ENCODE measurements around the gene BEND7.

BEND7 gene

GRCh38 chr10:13485623-13486022 lies 43.2 kb downstream of the BEND7 start:
- in situ Hi-C loops (cut with HindIII; ENCODE audit: low sequenced_read_pairs), result no loop called here

- in situ Hi-C loops (cut with HindIII; ENCODE audit: low sequenced_read_pairs), result no loop called here
Measured at GRCh38 chr10:13483951-13484350, 44.9 kb downstream of the BEND7 start.

- in situ Hi-C loops (cut with HindIII; ENCODE audit: low sequenced_read_pairs), result no loop called here
Measured at GRCh38 chr10:13483073-13483472, 45.7 kb downstream of the BEND7 start.

DNA sequence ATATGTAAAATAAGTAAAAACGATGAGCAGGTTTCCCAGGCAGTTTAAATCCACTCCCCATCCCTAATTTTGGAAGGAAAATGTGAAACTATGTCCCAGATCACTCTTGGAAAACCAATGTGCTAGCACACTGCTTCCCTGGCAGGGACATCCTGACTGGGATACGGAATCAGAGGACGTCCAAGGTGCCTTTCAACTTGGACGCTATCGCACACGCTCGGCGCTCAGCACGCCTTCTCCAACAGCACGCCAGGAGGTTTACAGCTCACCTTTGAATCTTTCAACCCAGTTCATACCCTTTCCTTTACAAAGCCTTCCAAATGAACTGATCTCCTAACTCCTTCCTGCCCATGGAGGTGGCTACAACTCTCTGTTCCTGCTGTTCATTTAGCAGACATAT lies 47.1 kb downstream of the BEND7 start:
- in situ Hi-C loops (cut with HindIII; ENCODE audit: low sequenced_read_pairs), result no loop called here

- in situ Hi-C loops (cut with HindIII; ENCODE audit: low sequenced_read_pairs), result loop anchor here (10.0 kb wide), 1 partner anchor 90 kb away; no protein-coding TSS in a partner anchor
Measured at GRCh38 chr10:13475124-13475523, 53.7 kb downstream of the BEND7 start.

DNA sequence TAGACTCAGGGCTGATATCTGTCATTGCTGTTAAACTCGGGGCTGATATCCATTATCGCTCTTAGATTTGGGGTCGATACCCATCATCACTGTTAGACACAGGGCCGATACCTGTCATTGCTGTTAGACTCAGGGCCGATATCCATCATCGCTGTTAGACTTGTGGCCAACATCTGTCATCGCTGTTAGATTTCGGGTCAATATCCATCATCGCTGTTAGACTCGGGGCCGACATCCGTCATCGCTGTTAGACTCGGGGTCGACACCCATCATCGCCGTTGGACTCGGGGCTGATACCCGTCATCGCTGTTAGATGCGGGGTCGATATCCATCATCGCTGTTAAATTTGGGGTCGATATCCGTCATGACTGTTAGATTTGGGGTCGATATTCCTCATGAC lies 54.8 kb downstream of the BEND7 start:
- in situ Hi-C loops (cut with HindIII; ENCODE audit: low sequenced_read_pairs), result loop anchor here (10.0 kb wide), 1 partner anchor 91 kb away; no protein-coding TSS in a partner anchor

DNA sequence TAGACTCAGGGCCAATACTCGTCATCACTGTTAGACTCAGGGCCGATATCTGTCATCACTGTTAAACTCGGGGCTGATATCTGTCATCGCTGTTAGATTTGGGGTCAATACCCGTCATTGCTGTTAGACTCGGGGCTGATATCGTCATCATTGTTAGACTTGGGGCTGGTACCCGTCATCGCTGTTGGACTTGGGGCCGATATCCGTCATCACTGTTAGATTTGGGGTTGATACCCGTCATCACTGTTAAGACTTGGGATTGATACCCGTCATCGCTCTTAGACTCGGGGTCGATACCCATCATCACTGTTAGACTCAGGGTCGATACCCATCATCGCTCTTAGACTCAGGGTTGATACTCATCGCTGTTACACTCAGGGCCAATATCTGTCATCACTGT lies 56.5 kb downstream of the BEND7 start:
- in situ Hi-C loops (cut with HindIII; ENCODE audit: low sequenced_read_pairs), result loop anchor here (10.0 kb wide), 1 partner anchor 92 kb away; no protein-coding TSS in a partner anchor

DNA sequence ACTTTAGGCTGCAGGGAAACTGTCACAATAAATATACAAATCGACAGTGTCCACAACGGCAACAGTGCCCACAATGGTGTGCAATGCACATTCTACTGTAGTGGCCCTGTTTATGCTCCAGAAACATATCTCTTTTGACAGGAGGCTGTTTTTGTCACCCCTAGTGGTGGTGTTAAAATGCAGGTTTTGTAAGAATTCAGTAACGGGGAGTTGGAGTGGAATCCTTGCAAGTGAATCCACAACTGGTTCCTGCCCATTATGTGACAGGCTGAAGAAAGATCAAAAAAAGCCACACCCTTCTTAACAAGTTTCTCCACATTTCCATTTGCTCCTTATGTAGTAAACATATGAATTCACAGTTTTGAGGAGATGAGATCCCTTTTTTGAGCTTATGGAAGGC lies 58.5 kb downstream of the BEND7 start:
- in situ Hi-C loops (cut with HindIII; ENCODE audit: low sequenced_read_pairs), result loop anchor here (10.0 kb wide), 1 partner anchor 95 kb away; no protein-coding TSS in a partner anchor

- in situ Hi-C loops (cut with HindIII; ENCODE audit: low sequenced_read_pairs), result no loop called here
Measured at GRCh38 chr10:13462551-13462950, 66.3 kb downstream of the BEND7 start.

GRCh38 chr10:13458687-13459012 lies 70.2 kb downstream of the BEND7 start:
- in situ Hi-C loops (cut with HindIII; ENCODE audit: low sequenced_read_pairs), result no loop called here

DNA sequence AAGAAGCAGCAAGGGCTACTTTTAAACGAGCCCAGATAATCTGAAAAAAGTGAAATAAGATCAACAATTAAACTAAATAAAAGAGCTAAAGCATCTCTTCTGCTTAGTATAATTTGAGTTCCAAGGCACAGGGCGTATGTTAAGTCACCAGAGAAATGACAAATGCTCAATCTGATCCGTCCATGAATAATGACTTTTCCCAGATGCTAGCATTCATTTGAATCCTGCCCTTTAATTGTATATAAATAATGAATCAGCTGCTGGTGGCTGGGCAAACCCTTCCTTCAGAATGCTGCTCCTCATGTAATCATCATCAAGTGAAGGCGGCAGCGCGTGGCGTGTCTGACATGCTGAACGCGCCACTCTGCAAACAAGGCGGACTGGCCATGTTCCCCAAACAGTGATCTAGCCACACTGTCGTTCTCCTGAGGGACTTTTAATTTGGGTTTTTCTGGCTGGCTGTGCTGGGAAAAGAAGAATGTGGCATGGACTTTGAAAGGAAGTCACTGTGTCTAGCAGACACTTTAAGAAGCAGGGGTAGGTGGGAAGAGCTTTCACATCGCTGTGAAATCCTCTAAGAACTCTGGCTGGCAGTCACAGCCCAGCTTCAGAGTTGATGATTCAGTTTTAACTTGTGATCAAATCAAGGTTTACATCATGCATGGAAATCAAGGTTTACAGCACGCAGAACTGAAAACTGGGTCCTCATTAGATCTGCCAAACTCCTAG lies 70.7 kb downstream of the BEND7 start:
- in situ Hi-C loops (cut with HindIII; ENCODE audit: low sequenced_read_pairs), result no loop called here

DNA sequence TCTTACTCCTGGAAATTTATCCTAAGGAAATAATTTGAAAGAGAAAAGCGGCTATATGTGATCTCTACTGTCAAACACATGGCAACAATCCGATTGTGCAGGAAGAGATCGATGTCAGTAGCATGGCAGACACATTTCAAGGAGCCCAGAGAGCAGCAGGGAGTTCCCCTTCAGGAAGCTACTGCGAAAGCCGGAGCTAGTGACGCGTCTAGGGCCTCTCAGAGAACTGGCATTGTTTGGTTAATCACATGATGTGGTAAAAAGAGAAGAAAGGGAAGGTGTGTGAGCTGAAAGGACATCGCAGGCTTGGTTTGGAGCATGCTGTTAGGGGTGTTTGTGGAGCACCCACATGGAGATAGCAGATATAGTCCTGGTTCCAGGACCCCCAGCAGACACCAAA lies 74.9 kb downstream of the BEND7 start:
- in situ Hi-C loops (cut with HindIII; ENCODE audit: low sequenced_read_pairs), result no loop called here

DNA sequence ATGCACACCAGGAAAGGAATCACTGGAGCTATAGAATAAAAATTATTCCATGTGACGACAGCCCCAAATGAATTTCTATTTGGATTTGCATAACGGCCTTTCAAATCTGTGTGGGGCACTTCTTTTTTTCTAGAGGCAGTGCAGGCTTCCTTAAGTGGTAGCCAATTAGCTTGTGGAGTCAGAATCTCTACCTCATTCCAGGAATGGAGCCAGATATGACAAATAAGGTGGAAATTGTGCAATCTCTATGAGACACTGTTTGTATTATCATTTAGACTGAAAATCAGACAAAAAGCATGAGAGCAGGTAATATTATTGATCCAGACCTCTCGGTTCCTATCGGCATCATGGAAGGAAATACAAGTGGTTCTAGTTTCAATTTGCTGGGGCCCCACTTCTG lies 78.7 kb downstream of the BEND7 start:
- in situ Hi-C loops (cut with HindIII; ENCODE audit: low sequenced_read_pairs), result no loop called here

DNA sequence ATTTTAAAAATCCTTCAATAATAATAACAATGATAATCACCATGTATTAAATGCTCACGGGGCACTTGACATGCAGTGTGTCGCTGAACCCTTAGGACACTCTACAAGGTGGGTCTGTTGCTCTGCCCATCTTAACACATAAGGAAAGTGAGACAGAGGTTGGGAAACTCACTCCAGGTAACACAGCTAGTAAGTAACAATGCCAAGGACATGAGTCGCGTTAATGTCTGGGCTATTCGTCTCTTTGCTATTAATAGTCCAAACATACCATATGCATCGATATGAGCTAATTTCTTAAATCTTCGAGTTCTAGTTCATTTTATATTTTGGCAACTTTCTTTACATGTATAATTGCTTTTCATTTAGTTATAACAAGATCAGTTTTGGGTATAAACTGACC lies 79.5 kb downstream of the BEND7 start:
- in situ Hi-C loops (cut with HindIII; ENCODE audit: low sequenced_read_pairs), result no loop called here

- in situ Hi-C loops (cut with HindIII; ENCODE audit: low sequenced_read_pairs), result no loop called here
Measured at GRCh38 chr10:13448216-13448615, 80.6 kb downstream of the BEND7 start.

DNA sequence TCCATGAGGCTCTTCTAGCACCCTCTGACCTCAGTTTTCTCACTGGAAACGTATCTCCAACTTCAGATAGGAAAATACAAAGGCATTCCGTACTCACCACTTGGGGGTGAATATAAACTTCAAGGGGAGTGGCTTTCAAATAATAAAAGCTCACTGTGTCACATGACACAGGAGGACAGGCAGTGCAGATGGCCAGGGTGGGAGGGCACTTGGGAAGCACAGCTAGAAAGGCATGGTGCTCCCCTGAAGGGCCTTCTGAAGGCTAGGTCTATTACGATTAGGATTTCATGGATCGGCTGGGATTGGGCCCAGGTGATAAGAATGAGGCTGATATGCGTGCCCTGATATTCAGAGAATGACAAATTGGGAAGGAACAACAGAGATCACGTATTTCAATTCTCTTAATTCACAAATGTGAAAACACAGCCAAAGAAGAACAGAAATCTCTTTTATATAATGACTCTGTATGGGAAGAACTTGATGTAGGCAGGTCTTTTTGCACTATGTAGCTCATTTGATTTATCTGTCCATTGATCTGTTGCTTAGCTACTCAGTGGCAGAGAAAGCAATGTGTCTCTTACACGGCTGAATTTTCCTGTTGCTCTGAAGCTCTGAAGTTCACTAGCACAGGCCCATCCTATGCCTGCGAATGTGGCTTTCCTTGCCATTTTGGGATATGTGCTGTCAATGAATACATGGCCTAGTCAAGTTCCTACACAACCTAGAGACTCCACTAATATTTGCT lies 83.0 kb downstream of the BEND7 start:
- in situ Hi-C loops (cut with HindIII; ENCODE audit: low sequenced_read_pairs), result no loop called here

DNA sequence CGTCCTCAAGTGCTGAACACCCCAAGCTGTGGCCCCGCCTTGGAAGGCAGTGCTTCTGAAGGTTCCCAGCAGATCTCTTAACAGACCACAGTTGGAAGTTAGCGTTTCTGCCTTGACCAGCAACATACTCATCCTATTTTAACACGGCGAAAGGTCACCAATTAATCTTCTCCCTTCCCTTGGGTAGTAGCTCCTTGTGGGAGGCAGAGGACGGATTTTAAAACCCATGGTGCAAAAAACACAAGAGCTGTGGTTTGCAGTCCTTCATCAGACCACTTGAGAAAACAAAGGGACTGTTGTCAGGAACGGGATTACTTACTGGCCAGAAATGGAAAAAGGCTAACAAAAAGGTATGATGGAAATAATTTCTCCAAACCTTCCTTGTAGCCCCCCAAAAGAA lies 87.3 kb downstream of the BEND7 start:
- in situ Hi-C loops (cut with HindIII; ENCODE audit: low sequenced_read_pairs), result no loop called here

DNA sequence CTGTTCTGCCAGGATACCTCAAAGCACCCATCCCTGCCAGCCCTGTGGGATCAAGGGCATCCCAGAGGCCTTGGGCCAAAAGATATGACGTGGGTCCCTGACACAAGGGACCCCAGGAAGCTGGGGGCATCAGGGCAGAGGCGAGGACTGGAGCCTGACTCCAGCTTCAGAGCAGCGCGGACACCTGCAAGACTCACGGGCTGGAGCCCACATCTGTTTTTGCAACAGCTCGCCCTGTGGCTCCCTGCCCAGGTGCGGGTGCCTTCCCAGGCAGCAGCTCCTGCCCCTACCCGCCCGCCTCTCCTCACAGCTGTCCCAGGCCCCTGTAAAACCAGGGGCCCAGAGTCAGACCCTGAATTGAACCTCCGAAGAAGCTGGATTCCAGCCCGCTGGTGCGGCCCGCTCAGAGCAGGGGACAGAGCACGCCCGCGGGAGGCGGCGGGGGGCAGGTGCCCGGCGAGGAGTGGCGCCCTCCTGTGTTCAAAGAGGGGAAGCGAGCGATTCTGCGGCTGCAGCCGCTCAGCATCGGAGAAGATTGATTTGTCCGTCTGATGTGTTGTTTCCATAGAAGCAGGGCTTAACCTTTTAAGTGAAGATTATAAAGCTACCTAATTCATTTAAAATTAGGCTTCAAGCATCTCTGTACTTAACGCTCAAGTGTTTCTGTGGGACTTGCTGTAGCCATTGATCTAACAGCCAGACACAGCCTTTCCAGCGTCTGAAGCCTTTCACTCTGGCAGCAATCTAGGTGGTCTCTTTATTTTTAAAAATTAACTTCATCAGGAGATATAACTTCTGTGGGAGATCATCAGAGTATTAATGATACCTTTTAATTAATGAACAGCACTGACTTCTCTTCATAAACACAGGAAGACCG lies 88.4 kb downstream of the BEND7 start:
- in situ Hi-C loops (cut with HindIII; ENCODE audit: low sequenced_read_pairs), result no loop called here

DNA sequence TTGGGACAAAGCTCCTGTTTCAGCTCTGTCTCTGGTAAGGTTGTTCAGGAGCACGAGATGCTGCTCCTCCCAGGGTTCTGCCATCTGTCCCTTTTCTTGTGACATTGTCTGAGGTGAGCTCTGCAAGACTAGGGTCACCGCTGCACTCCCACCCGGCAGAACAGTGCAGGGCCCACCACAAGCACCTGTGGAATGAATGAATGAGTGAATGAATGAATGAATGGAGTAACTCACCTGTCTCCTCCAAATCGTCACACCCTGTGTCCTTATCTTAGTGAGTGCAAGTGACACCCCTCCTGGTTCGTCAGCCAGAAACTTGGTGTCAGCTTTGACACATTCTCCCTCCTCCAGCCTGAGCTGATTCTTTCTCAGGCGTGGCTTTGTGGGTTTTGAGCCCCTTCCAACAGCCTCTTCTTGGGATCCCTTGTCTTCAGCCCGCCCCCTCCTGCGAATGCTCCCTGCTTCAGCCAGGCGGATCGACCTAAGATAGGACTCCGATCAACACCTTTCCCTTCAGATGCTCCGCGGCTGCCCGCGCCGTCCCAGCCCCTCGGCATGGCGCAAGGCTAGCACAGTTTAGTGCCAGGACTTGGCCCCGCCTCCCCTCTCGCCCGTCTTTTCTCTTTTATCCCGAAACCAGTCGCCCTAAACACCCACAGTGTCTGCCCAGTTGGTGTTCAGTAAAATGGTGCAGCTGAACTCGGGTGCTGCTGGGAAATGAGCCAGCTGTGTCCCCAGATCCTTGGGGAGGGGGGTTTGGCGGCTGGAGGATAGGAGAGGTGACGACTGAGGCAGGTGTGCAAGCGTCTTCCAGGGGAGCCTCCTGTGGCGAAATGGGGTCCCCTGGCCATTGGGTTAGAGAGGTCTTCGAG lies 89.3 kb downstream of the BEND7 start:
- in situ Hi-C loops (cut with HindIII; ENCODE audit: low sequenced_read_pairs), result no loop called here

DNA sequence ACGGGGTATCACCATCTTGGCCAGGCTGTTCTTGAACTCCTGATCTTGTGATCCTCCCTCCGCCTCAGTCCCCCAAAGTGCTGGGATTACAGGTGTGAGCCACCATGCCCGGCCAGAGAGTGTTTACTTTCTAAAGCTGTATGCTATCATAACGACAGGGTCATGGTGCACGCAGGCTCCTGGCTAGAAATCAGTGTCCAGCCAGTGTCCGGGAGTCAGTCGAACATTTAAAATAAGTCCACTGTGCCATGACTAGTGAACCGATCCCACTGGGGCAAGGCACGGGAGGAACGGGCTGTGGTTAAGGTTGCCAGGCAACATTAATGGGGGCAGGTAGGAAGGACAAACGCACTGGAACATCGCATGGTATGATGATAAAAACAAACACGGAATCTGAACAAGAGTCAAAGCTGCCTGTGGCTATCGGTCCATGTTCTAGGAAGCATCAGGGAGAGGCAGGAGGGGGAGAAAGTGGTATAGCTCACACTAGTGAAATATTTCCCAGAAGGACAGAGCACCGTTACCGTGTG lies 91.7 kb downstream of the BEND7 start:
- in situ Hi-C loops (cut with HindIII; ENCODE audit: low sequenced_read_pairs), result no loop called here
